Parathyroid adenoma (tissue), 2 donors: Measurements from ENCODE around the gene SLC49A4.
A peak's percentile ranks its signal among the peaks of the same experiment; 100 is the strongest.

Source experiments
- H2AFZ ChIP-seq: fragments of 300-600 bp; sonication (generic); one replicate; pipeline ENCODE4 v1.7.0; 2017; ENCODE audit warnings: antibody characterized with exemption, mild to moderate bottlenecking
- H3K27ac ChIP-seq: fragments of 300-600 bp; sonication (generic); one replicate; pipeline ENCODE4 v1.7.0; 2017
- H3K27me3 ChIP-seq: fragments of 300-600 bp; sonication (generic); one replicate; pipeline ENCODE4 v1.7.0; 2017; ENCODE audit warnings: low read length; ENCODE audit not compliant: control insufficient read depth, insufficient read depth
- H3K36me3 ChIP-seq: fragments of 300-600 bp; sonication (generic); one replicate; pipeline ENCODE4 v1.7.0; 2017; ENCODE audit warnings: low read length; ENCODE audit not compliant: control insufficient read depth, insufficient read depth
- H3K4me1 ChIP-seq: fragments of 300-600 bp; sonication (generic); one replicate; pipeline ENCODE4 v1.7.0; 2017; ENCODE audit warnings: control low read depth
- H3K4me2 ChIP-seq: fragments of 300-600 bp; sonication (generic); one replicate; pipeline ENCODE4 v1.7.0; 2017; ENCODE audit warnings: low read length
- H3K4me3 ChIP-seq: fragments of 300-600 bp; sonication (generic); one replicate; pipeline ENCODE4 v1.7.0; 2017; ENCODE audit warnings: low read depth, low read length
- H3K79me2 ChIP-seq: fragments of 300-600 bp; sonication (generic); one replicate; pipeline ENCODE4 v1.7.0; 2017; ENCODE audit warnings: control low read depth
- H3K9ac ChIP-seq: fragments of 300-600 bp; sonication (generic); one replicate; pipeline ENCODE4 v1.7.0; 2017; ENCODE audit warnings: mild to moderate bottlenecking
- H3K9me3 ChIP-seq: fragments of 300-600 bp; sonication (generic); one replicate; pipeline ENCODE4 v1.7.0; 2017; ENCODE audit warnings: low read length; ENCODE audit not compliant: control insufficient read depth
- CTCF ChIP-seq: fragments of 300-600 bp; sonication (generic); IDR thresholded peaks from one replicate; pipeline ENCODE4 v1.7.0; 2017; ENCODE audit warnings: antibody characterized with exemption, mild to moderate bottlenecking
- donor health status: primary hyperparathyroidism.

SLC49A4 gene

GRCh38 chr3:122912772-122913538 is 118.1 kb downstream of the SLC49A4 start:
- no peaks in the 10 kb centered on the region for H3K36me3 ChIP-seq
- H3K9ac ChIP-seq = no peak overlapping the region
- H3K27ac ChIP-seq = no peak overlapping the region
- H3K79me2 ChIP-seq = no peaks in the 10 kb centered on the region
- H3K4me2 ChIP-seq = no peak overlapping the region
- peak overlapping the region; percentile 28 for H2AFZ ChIP-seq
- no peaks in the 10 kb centered on the region for H3K9me3 ChIP-seq
- no peak overlapping the region for H3K4me3 ChIP-seq
- no peak for TF ChIP-seq CTCF
- no peaks in the 10 kb centered on the region for H3K4me1 ChIP-seq
- H3K27me3 ChIP-seq = no peaks in the 10 kb centered on the region

GRCh38 chr3:122913539-122914100 is 118.8 kb downstream of the SLC49A4 start:
- Histone ChIP-seq H3K27me3 (no peaks in the 10 kb centered on the region), H3K79me2 (no peaks in the 10 kb centered on the region), H3K4me3 (no peak overlapping the region), H2AFZ (no peak overlapping the region), H3K4me2 (no peak overlapping the region), H3K4me1 (no peaks in the 10 kb centered on the region), H3K9ac (no peak overlapping the region), H3K27ac (no peak overlapping the region), H3K9me3 (no peaks in the 10 kb centered on the region), H3K36me3 (no peaks in the 10 kb centered on the region)
- no peak for TF ChIP-seq CTCF

DNA sequence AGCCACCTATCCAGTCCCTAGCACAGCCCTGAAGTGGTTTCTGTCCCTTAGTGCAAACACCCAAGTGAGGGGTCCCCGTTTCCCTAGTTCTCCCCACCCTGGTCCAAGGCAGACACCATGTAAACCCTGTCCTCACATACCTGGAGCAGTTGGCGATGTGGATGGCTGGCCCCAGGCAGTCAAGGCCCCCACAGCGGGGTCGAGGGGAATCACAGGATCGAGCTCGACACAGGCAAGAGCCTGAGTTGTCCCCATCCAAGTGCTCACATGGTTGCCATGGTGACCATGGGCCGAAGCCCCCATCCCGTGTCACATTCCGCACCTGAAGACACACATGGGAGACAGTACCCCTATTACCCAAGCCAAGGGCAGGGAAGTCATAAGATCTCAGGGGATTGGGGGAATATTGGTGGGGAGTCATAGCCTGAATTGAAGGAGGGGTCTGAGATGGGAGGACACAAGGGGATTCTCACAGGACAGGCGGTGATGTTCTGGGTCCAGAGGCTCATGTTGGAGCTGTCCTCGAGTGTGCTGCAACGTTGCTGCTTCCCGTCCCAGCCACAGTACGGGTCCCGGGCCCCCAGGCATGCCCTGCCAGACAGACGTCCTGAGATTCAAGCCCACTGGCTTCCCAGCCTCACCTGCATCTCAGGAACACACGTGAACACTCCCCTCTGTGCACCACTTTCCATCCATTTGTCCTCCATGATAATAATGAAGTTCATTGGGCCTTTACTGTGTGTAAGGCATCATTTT is 120.6 kb downstream of the SLC49A4 start:
- no peaks in the 10 kb centered on the region for H3K27me3 ChIP-seq
- no peak overlapping the region for H3K27ac ChIP-seq
- H3K4me1 ChIP-seq = no peaks in the 10 kb centered on the region
- no peak overlapping the region for H3K4me2 ChIP-seq
- no peak overlapping the region for H2AFZ ChIP-seq
- H3K4me3 ChIP-seq = no peak overlapping the region
- H3K9me3 ChIP-seq = no peaks in the 10 kb centered on the region
- TF ChIP-seq CTCF = no peak
- no peak overlapping the region for H3K9ac ChIP-seq
- no peaks in the 10 kb centered on the region for H3K36me3 ChIP-seq
- no peaks in the 10 kb centered on the region for H3K79me2 ChIP-seq

- no peak overlapping the region for H3K9ac ChIP-seq
- no peak overlapping the region for H3K4me2 ChIP-seq
- H3K79me2 ChIP-seq = no peaks in the 10 kb centered on the region
- H2AFZ ChIP-seq = no peak overlapping the region
- no peak for TF ChIP-seq CTCF
- H3K4me3 ChIP-seq = no peak overlapping the region
- no peaks in the 10 kb centered on the region for H3K36me3 ChIP-seq
- no peaks in the 10 kb centered on the region for H3K9me3 ChIP-seq
- no peaks in the 10 kb centered on the region for H3K4me1 ChIP-seq
- H3K27ac ChIP-seq = no peak overlapping the region
- H3K27me3 ChIP-seq = no peaks in the 10 kb centered on the region
Measured at GRCh38 chr3:122916084-122916483, 121.2 kb downstream of the SLC49A4 start.
